ENCODE measurements around the gene UAP1L1. TPM values are rescaled to one million over a fixed set of nuclear protein-coding genes. Genes with fewer than 3 reads are reported as not detected.

UAP1L1 gene, protein sequence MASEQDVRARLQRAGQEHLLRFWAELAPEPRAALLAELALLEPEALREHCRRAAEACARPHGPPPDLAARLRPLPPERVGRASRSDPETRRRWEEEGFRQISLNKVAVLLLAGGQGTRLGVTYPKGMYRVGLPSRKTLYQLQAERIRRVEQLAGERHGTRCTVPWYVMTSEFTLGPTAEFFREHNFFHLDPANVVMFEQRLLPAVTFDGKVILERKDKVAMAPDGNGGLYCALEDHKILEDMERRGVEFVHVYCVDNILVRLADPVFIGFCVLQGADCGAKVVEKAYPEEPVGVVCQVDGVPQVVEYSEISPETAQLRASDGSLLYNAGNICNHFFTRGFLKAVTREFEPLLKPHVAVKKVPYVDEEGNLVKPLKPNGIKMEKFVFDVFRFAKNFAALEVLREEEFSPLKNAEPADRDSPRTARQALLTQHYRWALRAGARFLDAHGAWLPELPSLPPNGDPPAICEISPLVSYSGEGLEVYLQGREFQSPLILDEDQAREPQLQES
- 2.1 and 2.2 TPM in 2 replicates for total RNA-seq

DNA sequence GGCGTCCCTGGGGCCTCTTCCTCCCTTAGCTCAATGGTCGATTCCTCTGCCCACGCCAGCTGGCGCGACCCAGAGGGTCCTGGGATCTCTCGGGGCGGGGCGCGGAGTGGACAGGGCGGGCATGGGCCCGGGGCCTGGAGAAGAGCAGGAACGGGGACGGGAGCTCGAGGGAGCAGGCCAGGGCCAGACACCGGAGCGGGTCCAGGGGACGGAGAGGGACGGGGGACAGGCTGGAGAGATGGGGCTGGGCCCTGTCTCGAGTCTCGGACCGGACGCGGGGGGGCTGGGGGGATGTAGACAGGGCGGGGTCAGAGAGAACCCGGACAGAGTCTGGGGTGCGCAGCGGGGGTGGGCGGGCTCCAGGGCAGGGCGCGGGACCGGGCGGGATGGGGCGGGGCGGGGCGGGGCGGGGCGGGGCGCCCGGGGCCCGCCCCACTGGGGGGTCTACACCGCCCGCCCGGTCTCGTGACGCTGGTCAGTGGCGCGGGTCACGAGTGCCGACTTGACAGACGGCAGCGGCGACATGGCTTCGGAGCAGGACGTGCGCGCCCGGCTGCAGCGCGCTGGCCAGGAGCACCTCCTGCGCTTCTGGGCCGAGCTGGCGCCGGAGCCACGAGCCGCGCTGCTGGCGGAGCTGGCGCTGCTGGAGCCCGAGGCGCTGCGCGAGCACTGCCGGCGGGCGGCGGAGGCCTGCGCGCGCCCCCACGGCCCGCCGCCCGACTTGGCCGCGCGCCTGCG lies at the start of gene UAP1L1:
UAP1L1 (plus strand) TSS at position 508 of the 738 bp plus-strand sequence; CDS start at position 524, 16 bp downstream.
- no peak for DNase-seq (ENCODE audit: low read depth)
- no peak for TF ChIP-seq CTCF (conservative IDR thresholded peaks at IDR 0.05; ENCODE audit: low read depth, low read length)
- peak within 1 kb of the TSS; percentile 72 for H3K4me3 ChIP-seq (ENCODE audit: low read depth, low read length)

DNA sequence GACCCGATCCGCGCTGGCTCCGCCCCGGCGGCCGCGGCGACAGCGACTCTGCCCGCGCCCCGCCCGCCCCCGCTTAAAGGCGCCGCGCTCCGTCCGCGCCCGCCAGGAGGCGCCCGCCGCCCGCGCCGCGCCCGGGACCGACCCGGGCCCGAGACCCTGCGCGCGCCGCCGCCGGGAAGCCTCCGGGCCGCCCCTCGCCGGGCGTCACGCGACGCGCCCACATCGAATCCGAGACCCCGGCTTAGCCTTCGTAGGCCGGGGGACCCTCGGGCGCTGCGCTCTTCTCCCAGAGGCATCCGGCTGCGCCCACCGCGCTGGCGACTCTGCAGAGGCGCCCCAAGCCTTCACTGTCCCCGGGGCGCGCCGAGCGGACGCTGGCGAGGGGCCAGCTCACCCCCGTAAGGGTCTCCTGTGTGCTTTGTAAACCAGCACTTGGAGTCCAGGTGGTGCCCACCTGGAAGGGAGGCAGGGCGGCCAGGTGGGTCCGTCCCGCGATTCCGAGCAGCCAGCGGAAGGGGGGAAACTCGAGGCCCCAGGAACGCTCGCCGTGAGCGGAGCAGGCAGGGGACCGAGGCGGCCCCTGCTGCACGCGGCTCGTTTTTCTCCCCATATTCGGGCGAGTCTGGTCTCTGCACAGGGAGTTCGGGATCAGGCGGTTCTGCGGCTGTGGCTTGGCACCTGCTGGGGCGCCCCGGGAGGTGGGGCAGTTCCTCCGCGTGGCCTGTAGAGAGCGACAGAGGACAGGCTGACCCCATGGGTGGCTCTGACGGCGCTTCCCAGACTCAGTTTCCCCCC lies 48.9 kb upstream of the UAP1L1 start:
- peak; percentile 53 for TF ChIP-seq CTCF (conservative IDR thresholded peaks at IDR 0.05; ENCODE audit: low read depth, low read length)
- no peak for DNase-seq (ENCODE audit: low read depth)
- H3K4me3 ChIP-seq (ENCODE audit: low read depth, low read length) = peak overlapping the region; percentile 75

DNA sequence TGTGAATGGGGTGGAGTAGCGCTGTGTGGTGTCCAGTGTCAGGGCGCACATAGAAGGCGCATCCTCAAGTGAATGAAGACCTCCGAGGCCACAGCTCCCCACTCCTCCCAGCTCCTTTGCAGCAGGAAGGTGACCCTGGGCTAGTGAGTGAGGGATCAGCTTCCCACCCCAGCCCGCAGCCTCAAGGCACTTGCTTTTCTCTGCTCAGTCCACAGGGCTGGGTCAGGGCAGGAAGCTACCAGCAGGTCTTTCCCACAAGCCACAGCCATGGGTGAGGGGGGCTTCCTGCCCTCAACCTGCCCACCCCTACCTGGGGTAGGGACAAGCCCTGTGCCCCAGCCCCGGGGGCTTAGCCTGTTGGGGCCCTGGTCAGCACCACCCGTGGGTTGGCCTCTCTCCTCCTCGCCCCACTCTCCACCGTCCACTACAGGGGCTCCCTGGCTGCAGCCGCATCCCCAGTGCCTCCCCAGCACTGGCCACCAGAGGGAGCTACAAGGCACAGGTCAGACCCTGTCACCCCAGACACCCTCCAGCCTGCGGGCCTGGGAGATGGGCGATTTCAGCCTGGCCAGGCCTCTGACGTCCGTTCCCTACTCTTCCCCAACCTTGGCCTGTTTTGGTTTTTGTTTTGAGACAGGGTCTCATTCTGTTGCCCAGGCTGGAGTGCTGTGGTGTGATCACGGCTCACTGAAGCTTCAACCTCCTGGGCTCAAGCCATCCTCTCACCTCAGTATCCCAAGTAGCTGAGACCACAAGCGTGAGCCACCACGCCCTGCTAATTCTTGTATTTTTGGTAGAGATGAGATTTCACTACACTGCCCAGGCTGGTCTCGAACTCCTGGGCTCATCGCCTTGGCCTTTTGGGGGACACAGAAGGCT lies 48.0 kb upstream of the UAP1L1 start:
- peak; percentile 92 for TF ChIP-seq CTCF (conservative IDR thresholded peaks at IDR 0.05; ENCODE audit: low read depth, low read length)
- peak overlapping the region; percentile 75 for H3K4me3 ChIP-seq (ENCODE audit: low read depth, low read length)
- DNase-seq (ENCODE audit: low read depth) = no peak

DNA sequence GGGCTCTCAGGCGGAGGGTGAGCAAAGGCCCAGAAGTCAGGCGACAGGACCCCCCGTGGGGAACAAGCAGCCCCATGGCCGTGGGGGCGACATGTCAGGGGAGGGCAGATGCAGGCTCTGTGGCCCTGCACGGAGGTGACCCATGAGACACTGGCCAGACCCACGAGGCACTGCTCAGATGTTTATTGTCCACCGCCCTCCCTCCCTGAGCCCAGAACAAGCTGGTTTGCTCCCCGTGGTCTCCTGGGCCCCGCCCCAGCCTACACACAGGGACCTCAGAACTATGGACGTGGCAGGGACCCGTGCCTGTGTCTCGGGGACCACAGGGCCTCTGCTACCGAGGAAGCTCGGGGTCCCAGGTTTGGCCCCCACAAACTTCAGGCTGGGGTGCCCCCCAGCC lies 47.3 kb upstream of the UAP1L1 start:
- DNase-seq (ENCODE audit: low read depth) = no peak
- TF ChIP-seq CTCF (conservative IDR thresholded peaks at IDR 0.05; ENCODE audit: low read depth, low read length) = no peak
- no peak overlapping the region for H3K4me3 ChIP-seq (ENCODE audit: low read depth, low read length)

DNA sequence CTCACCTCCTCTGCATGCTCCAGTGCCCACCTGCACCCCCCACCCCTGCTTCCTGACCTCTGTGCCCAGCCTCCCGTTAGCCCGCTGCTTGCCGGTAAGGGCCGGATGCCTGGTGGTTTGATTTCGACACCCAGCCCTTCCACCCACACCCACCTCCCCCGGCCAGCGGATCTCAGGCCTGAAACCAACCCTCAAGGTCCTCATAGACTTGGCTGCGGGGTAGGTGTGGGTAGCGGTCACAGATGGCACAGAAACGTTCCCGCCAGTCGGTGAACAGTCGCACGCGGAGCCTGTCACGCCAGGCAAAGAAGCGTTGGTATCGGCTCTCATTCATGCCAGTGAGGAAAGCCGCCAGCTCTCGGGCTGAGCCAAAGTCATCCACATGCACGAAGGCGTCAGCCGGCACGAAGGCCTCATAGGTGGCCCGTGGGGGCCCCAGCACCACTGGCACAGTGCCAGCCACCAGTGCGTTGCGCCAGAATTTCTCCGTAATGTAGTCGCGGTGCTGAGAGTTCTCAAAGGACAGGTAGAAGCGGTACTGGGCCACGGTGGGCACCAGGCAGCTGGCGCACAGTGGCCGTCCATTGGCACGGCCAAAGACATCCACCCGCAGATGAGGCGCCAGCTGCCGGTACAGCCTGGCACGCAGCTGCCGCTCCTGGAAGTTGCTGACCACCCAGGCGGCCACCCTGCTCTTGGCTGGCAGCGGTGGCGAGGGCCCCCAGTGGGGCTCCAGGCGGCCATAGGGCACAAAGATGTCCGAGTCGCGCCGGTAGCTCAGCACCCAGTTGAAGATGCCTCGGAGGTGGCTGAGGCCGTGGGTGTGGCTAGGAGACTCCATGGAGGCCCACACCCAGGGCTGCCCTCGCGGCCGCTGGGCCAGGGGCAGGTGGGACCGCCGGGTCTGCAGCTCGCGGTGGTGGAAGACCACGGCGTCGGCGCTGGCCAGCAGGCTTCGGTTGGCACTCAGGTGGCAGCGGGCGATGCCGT lies 46.5 kb upstream of the UAP1L1 start:
- TF ChIP-seq CTCF (conservative IDR thresholded peaks at IDR 0.05; ENCODE audit: low read depth, low read length) = no peak
- H3K4me3 ChIP-seq (ENCODE audit: low read depth, low read length) = no peak overlapping the region
- no peak for DNase-seq (ENCODE audit: low read depth)
